Kidney (tissue), 14 donors: ENCODE results near the gene ANKH. TPM values are rescaled to one million over a fixed set of nuclear protein-coding genes. Genes with fewer than 3 reads are reported as not detected.

Source experiments
- DNase-seq, 5 donors: peaks; one replicate each; pipeline ENCODE4 v3.0.0-alpha.2; 2013 to 2020
- FAIRE-seq: peaks from 2 replicates; lab custom pipeline; 2012; peaks lifted over from hg19 to GRCh38; lab: Jason Lieb, UNC
- H3K27ac ChIP-seq, 2 donors: one replicate each; pipeline ENCODE4 v1.7.0; 2013; ENCODE audit warnings: low read depth in 2 of 2, low read length in 2 of 2, inconsistent platforms in 1 of 2
- H3K27me3 ChIP-seq: one replicate; pipeline ENCODE4 v1.7.1; 2013; ENCODE audit warnings: low read length, inconsistent platforms; ENCODE audit not compliant: control insufficient read depth, insufficient read depth
- H3K36me3 ChIP-seq, 3 donors: one replicate each; pipeline versions ENCODE4 v1.7.0 to v1.7.1; 2013; ENCODE audit warnings: low read length in 3 of 3, control low read depth in 1 of 3, inconsistent platforms in 1 of 3; ENCODE audit not compliant: insufficient read depth in 3 of 3, control insufficient read depth in 2 of 3
- H3K4me1 ChIP-seq, 3 donors: one replicate each; pipeline versions ENCODE4 v1.7.0 to v1.7.1; 2013; ENCODE audit warnings: low read length in 3 of 3, inconsistent platforms in 1 of 3, low read depth in 1 of 3; ENCODE audit not compliant: control insufficient read depth in 2 of 3, insufficient read depth in 2 of 3
- H3K4me3 ChIP-seq, 3 donors: one replicate each; pipeline versions ENCODE4 v1.7.0 to v1.8.1; 2013; ENCODE audit warnings: low read length in 3 of 3, control low read depth in 1 of 3, inconsistent platforms in 1 of 3
- H3K9ac ChIP-seq, 3 donors: one replicate each; pipeline versions ENCODE4 v1.7.0 to v1.7.1; 2013; ENCODE audit warnings: low read length in 3 of 3, control low read depth in 1 of 3, inconsistent platforms in 1 of 3
- H3K9me3 ChIP-seq, 3 donors: one replicate each; pipeline versions ENCODE4 v1.7.0 to v1.7.1; 2013; ENCODE audit warnings: low read length in 3 of 3, control low read depth in 1 of 3, inconsistent platforms in 1 of 3; ENCODE audit not compliant: control insufficient read depth in 2 of 3, insufficient read depth in 1 of 3
- intact Hi-C: fragments of 100-400 bp; cut with DNase I; formaldehyde crosslinking; loops from one replicate; pipeline ENCODE4 v1.11.1; 2022
- polyA plus RNA-seq: library from polyadenylated mRNA; stranded (reverse); fragments of 350-450 nt; fragmentation: Illumina TruSeq; extraction: RNeasy Lipid Tissue Mini Kit (QIAGEN cat#74804); gene quantifications from one replicate; pipeline ENCODE4 v1.2.3, GENCODE V29; 2014; ENCODE audit warnings: low read depth, low replicate concordance; ENCODE audit not compliant: insufficient read depth
- total RNA-seq: library from RNA; stranded (reverse); fragmentation: NEBNext Ultra II Directional; extraction: Animal tissue kit (Norgen Biotek cat#: 25700); gene quantifications from one replicate; pipeline ENCODE4 v1.2.1, GENCODE V29; 2021
- TF ChIP-seq, protein P1 (sequence below): IDR thresholded peaks from 3 replicates; pipeline ENCODE4 v1.5.1; 2012; ENCODE audit warnings: mild to moderate bottlenecking, moderate library complexity, borderline replicate concordance; ENCODE audit not compliant: insufficient read depth; ENCODE audit errors: extremely low read depth
- donor health status: control.
- donor health status: control.
- donor health status: control.
- donor health status: control.
- donor health status: control.
- donor health status: DM: yes; HTN: yes; CAD: no.
- donor health status: Normal renal cell carcinoma (clear cell type).

The ANKH gene
- total and polyA plus RNA-seq, 2 donors from 2014 or later, result 19.0 to 44.6 TPM

DNA sequence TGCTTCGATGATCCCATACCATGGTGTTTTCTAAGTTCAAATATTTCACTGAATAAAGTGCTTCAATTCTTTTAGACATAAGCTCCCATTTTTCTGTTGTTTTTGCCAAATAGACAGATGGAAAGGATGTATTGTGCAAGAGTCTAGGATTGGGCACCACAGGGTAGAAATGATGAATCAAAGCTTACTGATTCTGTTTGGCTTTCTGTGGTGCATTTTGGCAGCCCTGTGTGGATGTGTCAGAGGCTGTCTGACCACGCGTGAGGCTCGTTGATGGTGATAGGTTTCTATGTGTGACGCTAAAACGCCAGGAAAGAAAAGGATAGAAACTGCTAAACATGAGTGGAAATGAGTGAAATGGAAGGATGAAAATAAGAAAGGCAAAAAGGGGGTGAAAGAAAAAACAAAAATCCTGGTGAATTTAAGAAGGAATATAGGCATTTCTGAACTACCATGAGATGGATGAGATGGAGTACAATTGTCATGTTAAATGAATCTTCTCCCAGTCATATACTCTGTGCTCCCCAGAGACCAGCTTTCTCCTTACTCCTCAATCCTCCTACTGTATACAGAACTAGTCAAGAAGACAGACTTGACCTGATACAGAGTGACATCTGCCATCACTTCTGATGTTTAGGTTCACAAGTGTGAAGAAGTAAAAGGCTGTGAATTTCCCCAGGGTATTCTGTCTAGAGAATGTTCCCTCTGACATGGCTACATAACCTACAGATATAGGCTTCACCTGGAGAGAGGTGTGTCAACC, 54.4 kb downstream of the ANKH start:
- H3K36me3 ChIP-seq, result no peaks in the 10 kb centered on the region
- no peak overlapping the region for H3K9ac ChIP-seq
- H3K4me3 ChIP-seq, result no peak overlapping the region
- H3K4me1 ChIP-seq, result no peaks in the 10 kb centered on the region
- no peaks in the 10 kb centered on the region for H3K27me3 ChIP-seq
- H3K9me3 ChIP-seq, result no peaks in the 10 kb centered on the region
- intact Hi-C loops, result no loop called here
- FAIRE-seq, result no peak
- no peak for DNase-seq
- no peak overlapping the region for H3K27ac ChIP-seq
- TF ChIP-seq, protein P1, sequence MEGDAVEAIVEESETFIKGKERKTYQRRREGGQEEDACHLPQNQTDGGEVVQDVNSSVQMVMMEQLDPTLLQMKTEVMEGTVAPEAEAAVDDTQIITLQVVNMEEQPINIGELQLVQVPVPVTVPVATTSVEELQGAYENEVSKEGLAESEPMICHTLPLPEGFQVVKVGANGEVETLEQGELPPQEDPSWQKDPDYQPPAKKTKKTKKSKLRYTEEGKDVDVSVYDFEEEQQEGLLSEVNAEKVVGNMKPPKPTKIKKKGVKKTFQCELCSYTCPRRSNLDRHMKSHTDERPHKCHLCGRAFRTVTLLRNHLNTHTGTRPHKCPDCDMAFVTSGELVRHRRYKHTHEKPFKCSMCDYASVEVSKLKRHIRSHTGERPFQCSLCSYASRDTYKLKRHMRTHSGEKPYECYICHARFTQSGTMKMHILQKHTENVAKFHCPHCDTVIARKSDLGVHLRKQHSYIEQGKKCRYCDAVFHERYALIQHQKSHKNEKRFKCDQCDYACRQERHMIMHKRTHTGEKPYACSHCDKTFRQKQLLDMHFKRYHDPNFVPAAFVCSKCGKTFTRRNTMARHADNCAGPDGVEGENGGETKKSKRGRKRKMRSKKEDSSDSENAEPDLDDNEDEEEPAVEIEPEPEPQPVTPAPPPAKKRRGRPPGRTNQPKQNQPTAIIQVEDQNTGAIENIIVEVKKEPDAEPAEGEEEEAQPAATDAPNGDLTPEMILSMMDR, result no peak

DNA sequence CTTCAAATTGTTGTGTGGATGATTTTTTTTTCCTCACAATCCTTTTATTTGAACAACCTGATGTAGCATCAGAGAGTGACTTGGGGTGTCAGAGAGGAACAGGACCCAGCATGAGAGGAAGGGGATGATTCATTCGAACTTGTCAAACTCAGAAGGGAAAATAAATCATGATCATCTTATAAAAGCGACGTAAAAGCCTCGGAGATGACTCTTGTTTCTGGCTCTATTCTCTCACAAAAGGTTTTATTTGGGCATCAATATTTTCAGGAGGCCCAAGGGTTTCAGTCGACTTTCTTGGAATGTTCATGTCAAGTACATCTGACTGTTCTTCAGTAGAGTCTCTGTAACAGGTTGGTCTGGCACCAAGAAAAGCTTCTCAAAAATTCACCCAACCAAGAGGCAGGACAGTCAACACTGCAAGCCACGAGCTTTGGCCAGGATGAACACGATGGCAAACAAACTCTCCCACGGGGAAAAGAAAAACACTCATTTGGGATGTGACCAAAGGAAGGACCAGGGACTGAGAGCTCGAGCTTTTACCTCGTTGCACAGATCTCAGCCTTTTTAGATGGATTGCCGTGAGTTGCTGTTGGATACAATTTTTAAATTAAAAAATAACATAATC, 55.1 kb downstream of the ANKH start:
- Histone ChIP-seq H3K27me3 (no peaks in the 10 kb centered on the region), H3K27ac (no peak overlapping the region), H3K4me3 (no peak overlapping the region), H3K36me3 (no peaks in the 10 kb centered on the region), H3K9me3 (no peaks in the 10 kb centered on the region), H3K4me1 (no peaks in the 10 kb centered on the region), H3K9ac (no peak overlapping the region)
- FAIRE-seq (no peak), DNase-seq (no peak)
- TF ChIP-seq, protein P1, result no peak
- intact Hi-C loops, result no loop called here

DNA sequence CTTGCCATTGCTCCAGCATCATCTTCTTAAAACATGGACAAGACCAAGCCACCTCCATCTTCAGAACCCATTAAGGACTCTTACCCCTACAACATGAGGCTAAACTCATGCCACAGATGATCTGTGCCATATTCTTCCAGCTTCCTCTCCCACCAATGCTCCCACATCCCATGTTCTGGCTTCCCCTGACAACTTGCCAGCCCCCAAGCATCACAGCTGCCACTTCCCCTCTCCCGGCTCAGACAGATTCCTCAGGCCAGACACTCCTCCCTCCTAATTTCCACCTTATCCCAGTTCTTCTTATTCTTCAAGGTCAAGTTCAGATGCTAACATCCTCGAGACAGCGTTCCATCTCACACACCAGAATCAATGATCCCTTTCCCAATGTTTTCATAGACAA, 57.8 kb downstream of the ANKH start:
- intact Hi-C loops, result no loop called here
- FAIRE-seq (no peak), DNase-seq (no peak)
- H3K4me3 ChIP-seq, result no peak overlapping the region
- no peaks in the 10 kb centered on the region for H3K4me1 ChIP-seq
- no peak overlapping the region for H3K27ac ChIP-seq
- TF ChIP-seq, protein P1, result no peak
- no peaks in the 10 kb centered on the region for H3K27me3 ChIP-seq
- no peaks in the 10 kb centered on the region for H3K9me3 ChIP-seq
- H3K9ac ChIP-seq, result no peak overlapping the region
- H3K36me3 ChIP-seq, result no peaks in the 10 kb centered on the region
